Naive B cell (primary cell): Measurements from ENCODE around the gene DUSP28. TPM values are rescaled to one million over a fixed set of nuclear protein-coding genes. Genes with fewer than 3 reads are reported as not detected.

Source experiments
- ATAC-seq, 2 donors: fragments of 150-1000 bp; cut with Tn5 transposase; 2 replicates each; pipeline ENCODE4 v1.10.0; 2021; ENCODE audit warnings: low read depth in 2 of 2, mild to moderate bottlenecking in 2 of 2, moderate library complexity in 2 of 2
- DNase-seq: peaks from one replicate; pipeline ENCODE4 v3.0.0; 2022
- H3K27ac Mint-ChIP-seq, 6 donors: one replicate each; pipeline ENCODE4 v1.8.0; 2020 to 2022; ENCODE audit warnings: mild to moderate bottlenecking in 6 of 6, mixed read lengths in 6 of 6, moderate library complexity in 5 of 6, inconsistent platforms in 2 of 6
- H3K27me3 Mint-ChIP-seq, 3 donors: one replicate each; pipeline ENCODE4 v1.8.0; 2021 to 2022; ENCODE audit warnings: mixed read lengths in 3 of 3, mild to moderate bottlenecking in 1 of 3
- H3K36me3 Mint-ChIP-seq, 2 donors: one replicate each; pipeline ENCODE4 v1.8.0; 2020 to 2022; ENCODE audit warnings: mixed read lengths in 2 of 2, inconsistent platforms in 1 of 2, mild to moderate bottlenecking in 1 of 2
- H3K4me1 Mint-ChIP-seq, 3 donors: one replicate each; pipeline ENCODE4 v1.8.0; 2020 to 2022; ENCODE audit warnings: mixed read lengths in 3 of 3, inconsistent platforms in 1 of 3, mild to moderate bottlenecking in 1 of 3, moderate library complexity in 1 of 3
- H3K4me3 Mint-ChIP-seq, 8 donors: one replicate each; pipeline ENCODE4 v1.8.0; 2020 to 2022; ENCODE audit warnings: mild to moderate bottlenecking in 8 of 8, mixed read lengths in 8 of 8, moderate library complexity in 8 of 8, inconsistent platforms in 2 of 8
- H3K9me3 Mint-ChIP-seq, 7 donors: one replicate each; pipeline ENCODE4 v1.8.0; 2020 to 2022; ENCODE audit warnings: mixed read lengths in 7 of 7, mild to moderate bottlenecking in 5 of 7, inconsistent platforms in 2 of 7, moderate library complexity in 1 of 7
- polyA plus RNA-seq, 6 donors: library from polyadenylated mRNA; unstranded; fragments of 300-500 nt; fragmentation: Illumina TruSeq; gene quantifications; one replicate each; pipeline ENCODE4 v1.2.3, GENCODE V29; 2021; ENCODE audit warnings: low read depth in 6 of 6

The DUSP28 gene
- polyA plus RNA-seq, 6 donors from 2014 or later = 20.5 to 39.0 (median 24.7) TPM

GRCh38 chr2:240573516-240574385 is 13.6 kb downstream of the DUSP28 start:
- Mint-ChIP-seq H3K9me3 (no peaks in the 10 kb centered on the region), H3K27me3 (no peaks in the 10 kb centered on the region), H3K36me3 (no peaks in the 10 kb centered on the region), H3K4me1 (peaks cover 23 to 36% (median 25%) of the 10 kb centered on the region in 3 donors), H3K27ac (no peak overlapping the region), H3K4me3 (no peak overlapping the region)
- ATAC-seq (no peak), DNase-seq (no peak)

GRCh38 chr2:240574386-240575100 is 14.4 kb downstream of the DUSP28 start:
- peaks cover 25 to 36% (median 28%) of the 10 kb centered on the region in 3 donors for H3K4me1 Mint-ChIP-seq
- H3K27me3 Mint-ChIP-seq = no peaks in the 10 kb centered on the region
- H3K9me3 Mint-ChIP-seq = no peaks in the 10 kb centered on the region
- H3K4me3 Mint-ChIP-seq = no peak overlapping the region
- no peaks in the 10 kb centered on the region for H3K36me3 Mint-ChIP-seq
- no peak for DNase-seq
- no peak overlapping the region for H3K27ac Mint-ChIP-seq
- ATAC-seq = no peak

- Mint-ChIP-seq H3K36me3 (peaks cover 0 to 4% of the 10 kb centered on the region in 2 donors), H3K27me3 (no peaks in the 10 kb centered on the region), H3K4me3 (no peak overlapping the region), H3K4me1 (peaks cover 28 to 36% (median 28%) of the 10 kb centered on the region in 3 donors), H3K27ac (peak overlapping the region in 1 of 6 donors; percentile 5), H3K9me3 (no peaks in the 10 kb centered on the region)
- ATAC-seq (no peak), DNase-seq (no peak)
These were observed 15.2 kb downstream of the DUSP28 start for GRCh38 chr2:240575101-240575965.

GRCh38 chr2:240576036-240576435 is 15.9 kb downstream of the DUSP28 start:
- no peak overlapping the region for H3K4me3 Mint-ChIP-seq
- peaks cover 0 to 3% (median 0%) of the 10 kb centered on the region in 7 donors for H3K9me3 Mint-ChIP-seq

GRCh38 chr2:240576436-240577205 is 16.5 kb downstream of the DUSP28 start:
- Mint-ChIP-seq H3K36me3 (peaks cover 0 to 16% of the 10 kb centered on the region in 2 donors), H3K27ac (no peak overlapping the region), H3K9me3 (peaks cover 0 to 4% (median 0%) of the 10 kb centered on the region in 7 donors), H3K4me3 (no peak overlapping the region), H3K4me1 (peaks cover 24 to 30% (median 27%) of the 10 kb centered on the region in 3 donors), H3K27me3 (no peaks in the 10 kb centered on the region)
- no peak for ATAC-seq
- no peak for DNase-seq

More at GRCh38 chr2:240576036-240576435, 15.9 kb downstream of the DUSP28 start:
- DNase-seq (no peak), ATAC-seq (no peak)
- Mint-ChIP-seq H3K36me3 (peaks cover 0 to 11% of the 10 kb centered on the region in 2 donors), H3K4me1 (peaks cover 27 to 35% (median 28%) of the 10 kb centered on the region in 3 donors), H3K27me3 (no peaks in the 10 kb centered on the region), H3K27ac (no peak overlapping the region)

GRCh38 chr2:240577281-240578109 is 17.3 kb downstream of the DUSP28 start:
- no peak for ATAC-seq
- H3K4me1 Mint-ChIP-seq = peaks cover 30 to 33% (median 32%) of the 10 kb centered on the region in 3 donors
- no peaks in the 10 kb centered on the region for H3K27me3 Mint-ChIP-seq
- H3K9me3 Mint-ChIP-seq = peaks cover 0 to 5% (median 0%) of the 10 kb centered on the region in 7 donors
- H3K27ac Mint-ChIP-seq = peak overlapping the region in 1 of 6 donors; percentile 27
- DNase-seq = no peak
- H3K36me3 Mint-ChIP-seq = peaks cover 0 to 18% of the 10 kb centered on the region in 2 donors
- H3K4me3 Mint-ChIP-seq = no peak overlapping the region

GRCh38 chr2:240578110-240578450 is 17.9 kb downstream of the DUSP28 start:
- Mint-ChIP-seq H3K27ac (peak overlapping the region in 2 of 6 donors; percentile 7 to 70), H3K4me1 (peaks cover 34 to 39% (median 36%) of the 10 kb centered on the region in 3 donors), H3K9me3 (peaks cover 0 to 5% (median 0%) of the 10 kb centered on the region in 7 donors), H3K27me3 (no peaks in the 10 kb centered on the region), H3K36me3 (peaks cover 0 to 18% of the 10 kb centered on the region in 2 donors), H3K4me3 (no peak overlapping the region)
- ATAC-seq = no peak
- no peak for DNase-seq

- H3K27me3 Mint-ChIP-seq = no peaks in the 10 kb centered on the region
- peaks cover 0 to 18% of the 10 kb centered on the region in 2 donors for H3K36me3 Mint-ChIP-seq
- DNase-seq = no peak
- H3K27ac Mint-ChIP-seq = peak overlapping the region in 2 of 6 donors; percentile 70 to 88
- H3K4me1 Mint-ChIP-seq = peaks cover 38 to 41% (median 38%) of the 10 kb centered on the region in 3 donors
- H3K9me3 Mint-ChIP-seq = peaks cover 0 to 5% (median 0%) of the 10 kb centered on the region in 7 donors
- H3K4me3 Mint-ChIP-seq = no peak overlapping the region
- ATAC-seq = no peak
These were observed 18.3 kb downstream of the DUSP28 start for GRCh38 chr2:240578488-240578887.

- peaks cover 0 to 18% of the 10 kb centered on the region in 2 donors for H3K36me3 Mint-ChIP-seq
- DNase-seq (no peak), ATAC-seq (no peak)
- H3K27me3 Mint-ChIP-seq = no peaks in the 10 kb centered on the region
- peaks cover 0 to 5% (median 0%) of the 10 kb centered on the region in 7 donors for H3K9me3 Mint-ChIP-seq
- H3K4me3 Mint-ChIP-seq = no peak overlapping the region
- peaks cover 39 to 43% (median 42%) of the 10 kb centered on the region in 3 donors for H3K4me1 Mint-ChIP-seq
- peak overlapping the region in 2 of 6 donors; percentile 30 to 70 for H3K27ac Mint-ChIP-seq
These were observed 19.1 kb downstream of the DUSP28 start for GRCh38 chr2:240579071-240579762.

GRCh38 chr2:240579771-240580614 is 19.8 kb downstream of the DUSP28 start:
- DNase-seq (no peak), ATAC-seq (peak in 1 of 2 donors; percentile 44)
- peaks cover 0 to 18% of the 10 kb centered on the region in 2 donors for H3K36me3 Mint-ChIP-seq
- peak overlapping the region in 2 of 6 donors; percentile 29 to 70 for H3K27ac Mint-ChIP-seq
- peak overlapping the region in 2 of 8 donors; percentile 31 to 44 for H3K4me3 Mint-ChIP-seq
- H3K27me3 Mint-ChIP-seq = no peaks in the 10 kb centered on the region
- H3K4me1 Mint-ChIP-seq = peaks cover 47 to 50% (median 50%) of the 10 kb centered on the region in 3 donors
- H3K9me3 Mint-ChIP-seq = peaks cover 0 to 5% (median 0%) of the 10 kb centered on the region in 7 donors
